ENCODE measurements around the gene MACROD2.

MACROD2 gene

GRCh38 chr20:15399781-15400180, 1404.5 kb downstream of the MACROD2 start:
- DNase-seq (ENCODE audit: low spot score): no peak
- TF ChIP-seq CTCF (IDR thresholded peaks at IDR 0.05; ENCODE audit: borderline replicate concordance, control extremely low read depth, extremely low read depth, insufficient read depth, missing control alignments): no peak
- in situ Hi-C loops (cut with MboI; ENCODE audit: low sequenced_read_pairs, unreplicated experiment): no loop called here

GRCh38 chr20:15406072-15406471, 1410.8 kb downstream of the MACROD2 start:
- no peak for DNase-seq (ENCODE audit: low spot score)
- TF ChIP-seq CTCF (IDR thresholded peaks at IDR 0.05; ENCODE audit: borderline replicate concordance, control extremely low read depth, extremely low read depth, insufficient read depth, missing control alignments): no peak
- in situ Hi-C loops (cut with MboI; ENCODE audit: low sequenced_read_pairs, unreplicated experiment): no loop called here

- DNase-seq (ENCODE audit: low spot score): no peak
- no peak for TF ChIP-seq CTCF (IDR thresholded peaks at IDR 0.05; ENCODE audit: borderline replicate concordance, control extremely low read depth, extremely low read depth, insufficient read depth, missing control alignments)
- in situ Hi-C loops (cut with MboI; ENCODE audit: low sequenced_read_pairs, unreplicated experiment): no loop called here
Observed at GRCh38 chr20:15411781-15412180, 1416.5 kb downstream of the MACROD2 start.

- no peak for TF ChIP-seq CTCF (IDR thresholded peaks at IDR 0.05; ENCODE audit: borderline replicate concordance, control extremely low read depth, extremely low read depth, insufficient read depth, missing control alignments)
- in situ Hi-C loops (cut with MboI; ENCODE audit: low sequenced_read_pairs, unreplicated experiment): no loop called here
- no peak for DNase-seq (ENCODE audit: low spot score)
Observed at GRCh38 chr20:15415908-15416307, 1420.6 kb downstream of the MACROD2 start.

GRCh38 chr20:15419856-15420255, 1424.5 kb downstream of the MACROD2 start:
- in situ Hi-C loops (cut with MboI; ENCODE audit: low sequenced_read_pairs, unreplicated experiment): no loop called here
- no peak for TF ChIP-seq CTCF (IDR thresholded peaks at IDR 0.05; ENCODE audit: borderline replicate concordance, control extremely low read depth, extremely low read depth, insufficient read depth, missing control alignments)
- no peak for DNase-seq (ENCODE audit: low spot score)

GRCh38 chr20:15422966-15423365, 1427.7 kb downstream of the MACROD2 start:
- no peak for TF ChIP-seq CTCF (IDR thresholded peaks at IDR 0.05; ENCODE audit: borderline replicate concordance, control extremely low read depth, extremely low read depth, insufficient read depth, missing control alignments)
- in situ Hi-C loops (cut with MboI; ENCODE audit: low sequenced_read_pairs, unreplicated experiment): no loop called here
- DNase-seq (ENCODE audit: low spot score): no peak

GRCh38 chr20:15439551-15439950, 1444.2 kb downstream of the MACROD2 start:
- no peak for DNase-seq (ENCODE audit: low spot score)
- in situ Hi-C loops (cut with MboI; ENCODE audit: low sequenced_read_pairs, unreplicated experiment): no loop called here
- no peak for TF ChIP-seq CTCF (IDR thresholded peaks at IDR 0.05; ENCODE audit: borderline replicate concordance, control extremely low read depth, extremely low read depth, insufficient read depth, missing control alignments)

Data from GM13976 (cell line).